PC-9 (cell line): ENCODE data around the gene TNS1.

ENCODE experiments used
- CTCF ChIP-seq: fragments of 200-600 bp; sonication (generic); conservative IDR thresholded peaks from 2 replicates; pipeline ENCODE4 v1.6.1; 2017; ENCODE audit warnings: mixed run types, antibody characterized with exemption, mild to moderate bottlenecking, moderate library complexity
- EZH2 ChIP-seq: fragments of 200-600 bp; sonication (generic); IDR thresholded peaks from 2 replicates; pipeline ENCODE4 v1.8.0; 2017; ENCODE audit warnings: antibody characterized with exemption, low read depth

GRCh38 chr2:217995731-217996231 is 7.0 kb downstream of the TNS1 start:
- no peak for TF ChIP-seq CTCF
- no peak for TF ChIP-seq EZH2
